Loucy (cell line): ENCODE measurements around the gene PDS5A.

Experiments used
- H2AFZ ChIP-seq: fragments of 200-600 bp; sonication (generic); 2 replicates; pipeline ENCODE4 v1.6.0; 2016; ENCODE audit warnings: antibody characterized with exemption, mild to moderate bottlenecking, low read length, moderate library complexity
- H3F3A ChIP-seq: fragments of 200-600 bp; 2 replicates; pipeline ENCODE4 v1.6.0; 2016; ENCODE audit warnings: antibody characterized with exemption, low read depth, mild to moderate bottlenecking
- H3K27me3 ChIP-seq: fragments of 200-600 bp; sonication (generic); 2 replicates; pipeline ENCODE4 v1.6.1; 2014; ENCODE audit warnings: low read length, mild to moderate bottlenecking; ENCODE audit not compliant: insufficient read depth, poor library complexity, severe bottlenecking
- H3K36me3 ChIP-seq: fragments of 200-600 bp; sonication (generic); 2 replicates; pipeline ENCODE4 v1.6.1; 2016; ENCODE audit warnings: low read length; ENCODE audit not compliant: insufficient read depth
- H3K4me1 ChIP-seq: fragments of 200-600 bp; sonication (generic); 2 replicates; pipeline ENCODE4 v1.5.1; 2014; ENCODE audit warnings: low read length, mild to moderate bottlenecking; ENCODE audit not compliant: insufficient read depth, poor library complexity, severe bottlenecking
- H3K4me2 ChIP-seq: fragments of 200-600 bp; sonication (generic); 2 replicates; pipeline ENCODE4 v1.6.0; 2014; ENCODE audit warnings: antibody characterized with exemption, low read length, low read depth, mild to moderate bottlenecking; ENCODE audit not compliant: poor library complexity, severe bottlenecking
- H3K4me3 ChIP-seq: fragments of 200-600 bp; sonication (generic); 2 replicates; pipeline ENCODE4 v1.5.1; 2014; ENCODE audit warnings: low read length, mild to moderate bottlenecking, mixed read lengths; ENCODE audit not compliant: poor library complexity, severe bottlenecking
- H3K79me2 ChIP-seq: fragments of 200-600 bp; sonication (generic); 2 replicates; pipeline ENCODE4 v1.6.1; 2014; ENCODE audit warnings: low read length; ENCODE audit not compliant: insufficient read depth
- H3K9ac ChIP-seq: fragments of 200-600 bp; sonication (generic); 2 replicates; pipeline ENCODE4 v1.6.0; 2014; ENCODE audit warnings: mild to moderate bottlenecking, low read depth, low read length, moderate library complexity; ENCODE audit not compliant: poor library complexity, severe bottlenecking
- H3K9me2 ChIP-seq: fragments of 200-600 bp; sonication (generic); replicated peaks from 2 replicates; pipeline ENCODE4 v1.6.1; 2016; ENCODE audit warnings: low read depth, low read length, mixed read lengths
- H3K9me3 ChIP-seq: fragments of 200-600 bp; sonication (generic); 2 replicates; pipeline ENCODE4 v1.6.1; 2014; ENCODE audit warnings: mild to moderate bottlenecking, antibody characterized with exemption, low read length, low read depth; ENCODE audit not compliant: insufficient read depth
- H4K20me1 ChIP-seq: fragments of 200-600 bp; sonication (generic); 2 replicates; pipeline ENCODE4 v1.6.0; 2014; ENCODE audit warnings: antibody characterized with exemption, low read length, mild to moderate bottlenecking; ENCODE audit not compliant: insufficient read depth, poor library complexity, severe bottlenecking
- CTCF ChIP-seq: fragments of 200-600 bp; sonication (generic); conservative IDR thresholded peaks from 2 replicates; pipeline ENCODE4 v1.5.1; 2014; ENCODE audit warnings: mild to moderate bottlenecking, antibody characterized with exemption, low read length
- EZH2phosphoT487 ChIP-seq: fragments of 200-600 bp; IDR thresholded peaks from 2 replicates; pipeline ENCODE4 v1.6.1; 2018; ENCODE audit warnings: antibody characterized with exemption, mild to moderate bottlenecking, moderate library complexity, borderline replicate concordance

PDS5A gene

GRCh38 chr4:39850727-39851126 is 127.0 kb downstream of the PDS5A start:
- no peaks in the 10 kb centered on the region for H3K4me1 ChIP-seq
- H2AFZ ChIP-seq, result no peak overlapping the region
- H3K27me3 ChIP-seq, result no peaks in the 10 kb centered on the region
- H3K9me2 ChIP-seq, result no peaks in the 10 kb centered on the region
- H3K36me3 ChIP-seq, result peaks cover 78% of the 10 kb centered on the region
- no peak overlapping the region for H3K4me3 ChIP-seq
- no peaks in the 10 kb centered on the region for H4K20me1 ChIP-seq
- no peaks in the 10 kb centered on the region for H3F3A ChIP-seq
- H3K9ac ChIP-seq, result no peak overlapping the region
- no peak overlapping the region for H3K4me2 ChIP-seq
- H3K9me3 ChIP-seq, result peaks cover 1% of the 10 kb centered on the region; the same call in 1 of the 2 replicates
- TF ChIP-seq EZH2phosphoT487 (no peak), CTCF (no peak)
- H3K79me2 ChIP-seq, result no peaks in the 10 kb centered on the region

GRCh38 chr4:39846705-39847104 is 131.0 kb downstream of the PDS5A start:
- Histone ChIP-seq H3K4me1 (no peaks in the 10 kb centered on the region), H3K79me2 (no peaks in the 10 kb centered on the region), H4K20me1 (no peaks in the 10 kb centered on the region), H3K27me3 (no peaks in the 10 kb centered on the region), H3K9me3 (no peaks in the 10 kb centered on the region), H3K4me2 (no peak overlapping the region), H2AFZ (no peak overlapping the region), H3K9ac (no peak overlapping the region), H3K4me3 (no peak overlapping the region), H3K36me3 (peaks cover 69% of the 10 kb centered on the region), H3F3A (no peaks in the 10 kb centered on the region), H3K9me2 (no peaks in the 10 kb centered on the region)
- TF ChIP-seq EZH2phosphoT487 (no peak), CTCF (no peak)

- Histone ChIP-seq H3K9me2 (no peaks in the 10 kb centered on the region), H3K27me3 (no peaks in the 10 kb centered on the region), H3K4me1 (no peaks in the 10 kb centered on the region), H3K36me3 (peaks cover 74% of the 10 kb centered on the region), H3K9me3 (no peaks in the 10 kb centered on the region), H3K9ac (no peak overlapping the region), H3K4me3 (no peak overlapping the region), H3K4me2 (no peak overlapping the region), H3F3A (no peaks in the 10 kb centered on the region), H3K79me2 (no peaks in the 10 kb centered on the region), H2AFZ (no peak overlapping the region), H4K20me1 (no peaks in the 10 kb centered on the region)
- no peak for TF ChIP-seq EZH2phosphoT487
- no peak for TF ChIP-seq CTCF
Observed at GRCh38 chr4:39846120-39846519, 131.6 kb downstream of the PDS5A start.
